Stimulated activated naive CD8-positive, alpha-beta T cell treated with anti-CD3 and anti-CD28 coated beads, Interleukin-15, Interleukin-2, amounts not matched to agents 100 U/mL and 50 U/mL, for 24 hours (primary cell): ENCODE results near the gene ZNF789.
A peak's percentile ranks its signal among the peaks of the same experiment; 100 is the strongest.

Experiments used
- ATAC-seq: fragments of 150-1000 bp; cut with Tn5 transposase; one replicate; pipeline ENCODE4 v1.10.0; 2021
- DNase-seq: peaks from one replicate; pipeline ENCODE4 v3.0.0; 2021

Gene ZNF789

GRCh38 chr7:99504603-99505323 lies 32.1 kb downstream of the ZNF789 start, which contains the start of gene ZKSCAN5:
ZKSCAN5 (plus strand) TSS chr7:99504662; CDS start chr7:99506045, 1,383 bp downstream.
- DNase-seq (peak; percentile 97), ATAC-seq (peak; percentile 90)

- ATAC-seq (no peak), DNase-seq (no peak)
These were observed 32.6 kb downstream of the ZNF789 start for GRCh38 chr7:99505324-99505662.

- no peak for DNase-seq
- no peak for ATAC-seq
These were observed 41.4 kb downstream of the ZNF789 start for GRCh38 chr7:99514050-99514449.

GRCh38 chr7:99521399-99521798 lies 48.7 kb downstream of the ZNF789 start:
- DNase-seq = no peak

GRCh38 chr7:99525713-99526440 lies 53.2 kb downstream of the ZNF789 start:
- DNase-seq (no peak), ATAC-seq (peak; percentile 40)

More at GRCh38 chr7:99521399-99521798, 48.7 kb downstream of the ZNF789 start:
- no peak for ATAC-seq

- ATAC-seq (no peak), DNase-seq (no peak)
These were observed 58.7 kb downstream of the ZNF789 start for GRCh38 chr7:99531354-99531765.

- ATAC-seq = no peak
- no peak for DNase-seq
These were observed 63.0 kb downstream of the ZNF789 start for GRCh38 chr7:99535667-99536066.
